Activated T-cell treated with anti-CD3 and anti-CD28 coated beads, Interleukin-2, amount 50 U/mL, for 4 hours (primary cell): ENCODE results near the gene DNPH1. TPM values are rescaled to one million over a fixed set of nuclear protein-coding genes. Genes with fewer than 3 reads are reported as not detected.

ENCODE experiments used
- ATAC-seq, 2 donors: fragments of 200-7000 bp; cut with Tn5 transposase; one replicate each; pipeline ENCODE4 v1.10.0; 2021
- DNase-seq: peaks from one replicate; pipeline ENCODE4 v3.0.0-alpha.2; 2020
- H3K27me3 Mint-ChIP-seq: one replicate; pipeline ENCODE4 v1.8.0; 2021; ENCODE audit warnings: low read depth, mixed read lengths
- H3K36me3 Mint-ChIP-seq: one replicate; pipeline ENCODE4 v1.8.0; 2022; ENCODE audit warnings: mixed read lengths; ENCODE audit not compliant: insufficient read depth
- H3K4me1 Mint-ChIP-seq: one replicate; pipeline ENCODE4 v1.8.0; 2021; ENCODE audit warnings: low read depth, mixed read lengths
- H3K4me3 Mint-ChIP-seq: one replicate; pipeline ENCODE4 v1.8.0; 2021; ENCODE audit warnings: mild to moderate bottlenecking, moderate library complexity, mixed read lengths
- H3K9me3 Mint-ChIP-seq: one replicate; pipeline ENCODE4 v1.8.0; 2021; ENCODE audit warnings: mixed read lengths
- total RNA-seq, 3 donors: library from RNA; stranded (reverse); gene quantifications; one replicate each; pipeline ENCODE4 v1.2.1, GENCODE V29; 2021

DNPH1 gene
- total RNA-seq, 3 donors from 2014 or later = 27.5 to 52.1 (median 51.0) TPM

DNA sequence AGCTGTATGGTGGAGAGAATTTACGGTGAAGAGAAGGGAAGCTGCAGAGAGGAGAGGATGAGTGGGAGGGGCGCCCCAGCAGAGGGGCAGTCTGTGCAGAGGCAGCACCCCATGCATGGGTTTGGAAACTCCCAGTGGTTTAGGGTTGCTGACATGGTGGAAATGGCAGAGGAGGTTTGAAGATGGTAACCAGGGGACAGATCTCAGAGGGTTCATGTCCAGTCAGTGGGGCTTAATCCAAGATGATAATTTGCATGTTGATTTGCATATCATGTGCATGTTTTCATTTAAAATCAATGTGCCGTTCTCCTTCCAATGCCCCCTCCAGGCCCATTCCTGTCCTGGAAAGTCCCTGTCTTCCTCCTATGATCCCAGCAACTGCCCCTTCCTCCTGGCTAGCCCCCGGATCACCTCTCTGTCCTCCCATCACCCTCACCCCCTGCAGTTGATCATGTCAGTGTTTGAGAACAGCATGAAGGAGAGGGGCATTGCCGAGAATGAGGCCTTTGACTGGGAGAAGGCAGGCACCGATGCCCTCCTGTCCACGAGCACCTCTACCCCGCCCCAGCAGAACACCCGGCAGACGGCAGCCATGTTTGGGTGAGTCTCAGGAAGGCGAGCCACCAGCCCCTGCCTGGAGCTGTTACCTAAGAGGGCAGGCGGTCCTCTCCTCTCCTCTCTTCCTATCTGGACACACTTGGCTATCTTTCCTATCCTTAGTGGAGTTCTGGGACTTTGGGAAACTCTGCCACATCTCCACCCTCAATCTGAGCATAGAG is 28.3 kb upstream of the DNPH1 start:
- Mint-ChIP-seq H3K9me3 (no peaks in the 10 kb centered on the region), H3K4me3 (no peak overlapping the region), H3K4me1 (peaks cover 1% of the 10 kb centered on the region), H3K27me3 (peaks cover 8% of the 10 kb centered on the region), H3K36me3 (no peaks in the 10 kb centered on the region)
- DNase-seq (no peak), ATAC-seq (peak in 1 of 2 donors; percentile 21)

DNA sequence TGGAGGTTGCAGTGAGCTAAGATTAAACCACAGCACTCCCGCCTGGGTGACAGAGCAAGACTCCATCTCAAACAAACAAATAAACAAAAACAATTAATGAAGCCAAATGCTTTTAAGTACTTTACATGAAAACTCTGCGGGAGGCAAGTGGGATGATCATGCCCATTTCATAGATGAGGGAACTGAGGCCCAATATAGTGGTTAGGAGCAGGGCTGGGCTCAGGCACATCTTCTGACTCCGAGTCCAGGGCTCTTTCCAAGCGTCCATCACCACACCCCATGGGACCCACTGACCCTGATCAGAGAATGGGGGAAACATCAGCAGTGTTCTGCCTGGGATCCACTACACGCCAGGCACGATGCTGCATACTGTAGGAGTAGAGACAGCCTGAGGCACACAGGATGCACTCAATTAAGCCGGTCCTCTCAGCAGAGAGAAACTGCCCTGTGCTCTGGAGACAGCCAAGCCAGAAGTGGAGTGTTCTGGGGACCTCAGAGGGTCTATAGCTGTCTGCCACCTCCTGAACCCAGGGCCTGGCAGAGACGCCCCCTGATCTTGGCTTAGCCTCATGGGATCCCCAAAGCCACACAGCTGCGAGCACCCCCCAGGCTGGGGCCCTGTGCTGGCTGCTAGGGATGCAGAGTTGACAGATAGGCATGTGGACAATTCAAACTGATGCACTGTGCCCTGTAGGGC is 27.5 kb upstream of the DNPH1 start:
- peaks cover 1% of the 10 kb centered on the region for H3K4me1 Mint-ChIP-seq
- no peaks in the 10 kb centered on the region for H3K9me3 Mint-ChIP-seq
- peaks cover 10% of the 10 kb centered on the region for H3K27me3 Mint-ChIP-seq
- H3K36me3 Mint-ChIP-seq = no peaks in the 10 kb centered on the region
- H3K4me3 Mint-ChIP-seq = no peak overlapping the region
- DNase-seq = no peak
- no peak for ATAC-seq

- no peaks in the 10 kb centered on the region for H3K9me3 Mint-ChIP-seq
- ATAC-seq (no peak), DNase-seq (no peak)
- no peak overlapping the region for H3K4me3 Mint-ChIP-seq
- peaks cover 19% of the 10 kb centered on the region for H3K27me3 Mint-ChIP-seq
- peaks cover 1% of the 10 kb centered on the region for H3K4me1 Mint-ChIP-seq
- H3K36me3 Mint-ChIP-seq = no peaks in the 10 kb centered on the region
These were observed 26.2 kb upstream of the DNPH1 start for GRCh38 chr6:43255408-43256054.

- no peaks in the 10 kb centered on the region for H3K36me3 Mint-ChIP-seq
- no peak for ATAC-seq
- no peaks in the 10 kb centered on the region for H3K9me3 Mint-ChIP-seq
- H3K27me3 Mint-ChIP-seq = peaks cover 19% of the 10 kb centered on the region
- DNase-seq = no peak
- no peak overlapping the region for H3K4me3 Mint-ChIP-seq
- peaks cover 1% of the 10 kb centered on the region for H3K4me1 Mint-ChIP-seq
These were observed 25.6 kb upstream of the DNPH1 start for GRCh38 chr6:43254846-43255245.

DNA sequence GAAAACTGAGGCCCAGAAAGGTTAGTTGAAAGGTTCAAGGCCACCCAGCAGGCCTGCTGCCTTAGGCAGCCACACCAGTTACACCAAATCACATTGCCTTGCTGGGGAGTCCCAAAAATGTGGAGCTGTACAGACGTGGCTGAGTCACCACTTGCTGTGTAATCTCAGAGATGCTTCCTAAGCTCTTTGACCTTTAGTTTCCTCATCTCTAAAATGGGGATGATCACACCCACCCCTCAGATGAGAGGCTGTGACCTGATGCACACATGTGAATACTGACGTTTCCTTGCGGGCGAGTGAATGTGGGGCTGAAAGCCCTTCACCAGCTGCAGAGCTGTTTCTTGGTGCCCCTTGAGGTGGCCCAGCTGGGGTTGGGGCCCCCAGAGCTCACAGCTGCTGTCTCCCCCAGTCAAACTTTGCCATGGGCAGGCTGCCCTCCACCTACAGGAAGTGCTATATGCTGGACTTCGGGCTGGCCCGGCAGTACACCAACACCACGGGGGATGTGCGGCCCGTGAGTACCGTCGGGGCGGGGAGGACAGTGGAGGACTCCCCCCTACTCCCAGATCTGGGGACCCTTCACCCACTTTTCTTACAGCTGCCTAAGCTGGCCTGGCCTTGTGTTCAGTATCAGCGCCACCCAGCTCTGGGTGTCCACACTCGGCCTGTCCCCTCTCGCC is 25.0 kb upstream of the DNPH1 start:
- ATAC-seq = peak; percentile 29 to 47
- no peak for DNase-seq
- Mint-ChIP-seq H3K4me1 (peaks cover 1% of the 10 kb centered on the region), H3K4me3 (no peak overlapping the region), H3K9me3 (no peaks in the 10 kb centered on the region), H3K27me3 (peaks cover 19% of the 10 kb centered on the region), H3K36me3 (no peaks in the 10 kb centered on the region)

DNA sequence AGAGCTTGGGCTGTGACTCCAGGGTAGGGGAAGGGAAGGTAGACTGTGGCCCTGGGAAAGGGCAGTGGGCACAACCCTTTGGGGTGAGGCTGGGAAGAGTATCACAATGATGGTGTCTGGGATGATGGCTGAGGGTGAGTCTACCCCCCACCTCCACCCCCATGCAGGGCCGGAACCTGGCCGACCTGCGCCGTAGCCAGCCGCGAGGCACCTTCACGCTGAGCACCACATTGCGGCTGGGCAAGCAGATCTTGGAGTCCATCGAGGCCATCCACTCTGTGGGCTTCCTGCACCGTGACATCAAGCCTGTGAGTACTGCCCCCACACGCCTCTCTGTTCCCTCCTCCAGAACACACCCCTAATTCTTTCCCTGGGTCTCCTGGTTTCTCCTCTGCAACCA is 24.1 kb upstream of the DNPH1 start:
- DNase-seq = no peak
- H3K27me3 Mint-ChIP-seq = peaks cover 19% of the 10 kb centered on the region
- no peaks in the 10 kb centered on the region for H3K36me3 Mint-ChIP-seq
- no peak for ATAC-seq
- no peak overlapping the region for H3K4me3 Mint-ChIP-seq
- H3K4me1 Mint-ChIP-seq = peaks cover 1% of the 10 kb centered on the region
- no peaks in the 10 kb centered on the region for H3K9me3 Mint-ChIP-seq

DNA sequence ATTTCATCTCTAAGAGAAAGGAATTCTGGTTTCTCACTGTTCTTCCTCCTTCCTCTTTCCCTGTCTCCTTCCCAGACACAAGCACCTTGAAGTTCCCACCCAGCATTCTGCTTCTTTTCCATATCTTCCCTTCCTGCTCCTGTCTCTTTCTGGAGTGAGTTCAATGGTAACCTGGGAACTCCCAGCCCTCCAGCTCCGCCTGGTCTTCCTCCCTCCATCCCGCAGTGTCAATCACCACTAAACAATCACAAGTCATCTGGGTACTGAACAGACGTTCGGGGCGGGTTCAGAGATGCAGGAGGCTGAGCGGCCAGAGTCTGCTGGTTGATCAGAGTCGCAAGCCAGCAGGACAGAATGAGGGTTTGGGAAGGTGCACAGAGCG is 21.7 kb upstream of the DNPH1 start:
- no peak for DNase-seq
- no peak for ATAC-seq
- Mint-ChIP-seq H3K4me1 (peaks cover 10% of the 10 kb centered on the region), H3K4me3 (no peak overlapping the region), H3K27me3 (peaks cover 19% of the 10 kb centered on the region), H3K9me3 (no peaks in the 10 kb centered on the region), H3K36me3 (no peaks in the 10 kb centered on the region)

DNA sequence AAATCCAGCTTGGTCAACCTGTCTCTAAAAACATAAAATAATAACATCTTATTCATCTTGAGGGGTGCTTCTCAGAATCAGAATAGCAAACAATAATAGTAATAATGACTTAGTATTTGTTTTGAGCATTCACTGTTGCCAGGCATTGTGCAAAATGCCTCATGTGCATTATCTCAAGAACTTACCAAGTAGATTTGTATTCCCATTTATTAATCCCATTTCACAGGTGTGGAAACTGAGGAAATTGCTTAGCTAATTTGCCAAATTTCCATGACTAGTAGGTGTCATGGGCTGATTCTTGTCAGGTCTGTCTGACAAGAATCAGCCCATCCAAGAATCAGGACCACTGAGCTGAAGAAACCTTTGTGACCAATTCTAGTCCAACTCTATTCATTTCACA is 19.5 kb upstream of the DNPH1 start:
- peaks cover 10% of the 10 kb centered on the region for H3K4me1 Mint-ChIP-seq
- ATAC-seq (no peak), DNase-seq (no peak)
- H3K36me3 Mint-ChIP-seq = no peaks in the 10 kb centered on the region
- H3K27me3 Mint-ChIP-seq = peaks cover 19% of the 10 kb centered on the region
- H3K4me3 Mint-ChIP-seq = no peak overlapping the region
- no peaks in the 10 kb centered on the region for H3K9me3 Mint-ChIP-seq

DNA sequence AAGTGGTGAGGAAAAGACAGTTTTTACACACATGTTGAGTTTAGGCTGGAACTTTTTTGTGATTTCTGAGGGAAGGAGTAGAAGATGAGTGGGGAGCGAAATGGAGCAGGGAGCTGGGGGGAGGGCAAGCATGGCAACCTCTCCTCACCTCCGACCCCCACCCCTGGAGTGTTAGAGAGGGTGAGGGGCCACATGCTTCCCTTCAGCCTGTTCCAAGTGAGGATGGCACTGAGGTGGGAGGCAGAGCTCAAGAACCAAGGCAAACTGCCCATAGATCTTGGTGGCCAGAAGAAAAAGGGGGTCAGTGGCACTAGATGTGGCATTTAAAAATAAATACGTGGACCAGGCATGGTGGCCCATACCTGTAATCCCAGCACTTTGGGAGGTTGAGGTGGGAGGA is 18.8 kb upstream of the DNPH1 start:
- no peaks in the 10 kb centered on the region for H3K9me3 Mint-ChIP-seq
- peaks cover 17% of the 10 kb centered on the region for H3K27me3 Mint-ChIP-seq
- H3K4me3 Mint-ChIP-seq = peak overlapping the region; percentile 77
- DNase-seq (no peak), ATAC-seq (no peak)
- H3K36me3 Mint-ChIP-seq = no peaks in the 10 kb centered on the region
- peaks cover 10% of the 10 kb centered on the region for H3K4me1 Mint-ChIP-seq

DNA sequence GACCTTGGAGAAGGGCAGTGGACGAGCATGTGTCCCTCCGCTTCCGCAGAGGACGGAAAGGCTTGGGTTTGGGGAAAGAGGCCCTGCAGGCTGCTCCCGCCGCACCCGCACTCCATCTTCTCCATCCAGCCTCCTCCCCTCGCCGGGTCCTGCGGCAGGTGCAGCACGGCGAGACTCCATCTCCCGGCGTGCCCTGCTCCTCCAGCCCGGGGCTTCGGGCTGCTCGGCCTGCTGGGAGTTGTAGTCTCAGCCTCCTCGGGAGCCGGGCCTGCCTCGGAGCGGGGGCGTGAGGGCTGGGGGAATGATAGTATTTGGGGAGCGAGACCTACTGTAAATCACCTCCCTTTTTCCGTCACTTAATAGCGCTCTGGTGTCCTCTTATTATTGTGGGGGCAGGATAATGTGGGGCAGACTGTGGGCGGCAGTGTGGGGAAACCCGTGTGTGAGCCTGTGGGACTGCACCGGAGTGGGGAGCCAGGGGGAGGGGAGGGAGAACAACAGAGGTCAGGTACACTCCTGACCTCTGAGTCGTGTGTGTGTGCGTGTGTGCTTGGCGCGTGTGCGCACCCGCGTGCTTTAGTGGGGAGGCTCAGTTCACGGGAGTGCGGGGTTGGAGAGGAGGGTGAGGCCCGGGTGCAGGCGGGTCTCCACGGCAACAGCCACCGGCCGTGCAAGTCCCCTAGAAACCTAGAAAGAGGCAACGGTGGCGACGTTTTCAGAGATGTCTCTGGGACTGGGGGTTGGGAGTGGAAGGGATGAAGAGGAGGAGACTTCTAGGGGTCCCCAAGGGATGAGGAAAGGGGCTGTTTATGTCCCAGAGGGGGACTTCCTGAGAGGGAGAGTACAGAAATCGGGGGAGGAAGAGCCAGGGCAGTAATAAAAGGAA is 18.1 kb upstream of the DNPH1 start:
- ATAC-seq (peak; percentile 99), DNase-seq (peak; percentile 75)
- Mint-ChIP-seq H3K9me3 (no peaks in the 10 kb centered on the region), H3K36me3 (no peaks in the 10 kb centered on the region), H3K4me1 (peaks cover 10% of the 10 kb centered on the region), H3K27me3 (peaks cover 11% of the 10 kb centered on the region), H3K4me3 (peak overlapping the region; percentile 77)

GRCh38 chr6:43246301-43247113 is 17.2 kb upstream of the DNPH1 start:
- peak overlapping the region; percentile 77 for H3K4me3 Mint-ChIP-seq
- peaks cover 10% of the 10 kb centered on the region for H3K4me1 Mint-ChIP-seq
- H3K9me3 Mint-ChIP-seq = no peaks in the 10 kb centered on the region
- H3K36me3 Mint-ChIP-seq = no peaks in the 10 kb centered on the region
- DNase-seq (no peak), ATAC-seq (peak; percentile 6 to 16)
- peaks cover 6% of the 10 kb centered on the region for H3K27me3 Mint-ChIP-seq

DNA sequence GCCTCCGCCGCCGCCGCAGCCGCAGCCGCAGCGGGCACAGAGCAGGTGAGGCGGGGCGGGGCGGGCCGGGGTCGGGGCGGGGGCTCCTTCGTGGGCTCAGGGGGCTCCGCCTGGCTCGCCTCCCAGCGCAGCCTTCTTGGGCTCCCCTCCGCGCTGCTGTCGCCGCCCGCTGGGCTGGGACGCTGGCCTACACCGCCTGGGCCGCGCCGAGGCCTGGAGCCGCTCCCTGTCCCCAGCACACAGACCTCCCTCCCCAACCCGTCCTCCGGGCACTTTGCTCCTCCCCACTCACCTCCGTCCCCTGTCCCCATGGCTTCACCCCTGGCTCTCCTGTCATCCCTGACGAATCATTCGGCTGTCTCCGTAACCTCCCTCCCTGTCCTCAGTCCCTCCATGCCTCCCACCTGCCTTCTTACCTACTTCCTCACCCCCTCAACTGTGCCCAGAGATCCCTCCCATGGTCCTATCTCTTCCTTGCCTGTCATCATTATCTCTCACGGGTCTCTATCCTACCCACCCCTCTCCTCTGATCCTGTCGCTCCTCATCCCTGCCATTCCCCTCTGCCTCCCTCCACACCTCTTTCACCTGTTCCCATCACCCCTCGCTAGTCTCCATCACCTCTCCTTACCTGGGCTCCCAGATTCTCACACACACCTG is 14.5 kb upstream of the DNPH1 start:
- no peak overlapping the region for H3K4me3 Mint-ChIP-seq
- H3K9me3 Mint-ChIP-seq = peaks cover 5% of the 10 kb centered on the region
- ATAC-seq (no peak), DNase-seq (no peak)
- peaks cover 10% of the 10 kb centered on the region for H3K4me1 Mint-ChIP-seq
- H3K36me3 Mint-ChIP-seq = peaks cover 2% of the 10 kb centered on the region
- peaks cover 14% of the 10 kb centered on the region for H3K27me3 Mint-ChIP-seq
